Measurements from ENCODE around the gene ATXN1. TPM values are rescaled to one million over a fixed set of nuclear protein-coding genes. Genes with fewer than 3 reads are reported as not detected.

The ATXN1 gene
- total RNA-seq, 1 experiment from 2014 or later = 19.7 TPM

DNA sequence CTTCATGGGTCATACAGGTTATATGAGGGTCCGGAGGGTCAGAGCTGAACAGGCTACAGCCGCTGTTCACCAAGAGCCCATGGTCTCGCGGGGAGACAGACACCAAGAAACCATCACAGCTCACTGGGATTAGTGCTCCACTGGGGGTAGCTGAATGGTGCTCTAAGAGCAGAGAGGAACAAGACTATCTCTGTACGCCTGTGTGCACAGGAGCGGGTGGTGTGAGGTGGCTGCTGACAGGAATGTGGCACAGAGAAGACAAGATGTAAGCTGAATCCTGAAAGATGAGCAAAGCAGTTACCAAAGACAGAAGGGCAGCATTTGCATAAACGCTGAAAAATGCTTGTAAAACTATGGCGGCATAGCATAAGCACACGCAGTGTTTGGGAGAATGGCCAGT lies 383.8 kb downstream of the ATXN1 start:
- H3K27ac Mint-ChIP-seq (ENCODE audit: unreplicated experiment) = no peak overlapping the region

DNA sequence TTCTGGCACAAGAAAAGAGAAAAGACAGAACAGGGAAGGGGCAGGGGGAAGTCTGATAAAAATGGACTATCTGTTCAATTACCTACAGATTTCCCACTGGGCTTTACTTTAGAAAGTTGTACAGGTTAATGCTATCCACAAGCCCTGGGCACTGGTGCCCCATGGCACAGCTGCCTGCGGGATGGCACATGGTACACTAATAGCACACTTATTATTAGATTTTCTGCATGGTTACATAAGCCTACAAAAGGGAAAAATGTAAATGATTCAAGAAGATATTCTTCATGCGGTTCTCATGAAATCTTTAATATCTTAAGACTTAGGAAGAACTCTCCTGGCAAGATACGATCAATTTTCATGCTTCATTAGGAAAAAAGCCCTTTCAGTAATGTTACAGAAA lies 385.4 kb downstream of the ATXN1 start:
- DNase-seq = no peak
- H3K27ac Mint-ChIP-seq (ENCODE audit: unreplicated experiment) = no peak overlapping the region
- H3K27me3 Mint-ChIP-seq (ENCODE audit: unreplicated experiment) = no peaks in the 10 kb centered on the region
- no peaks in the 10 kb centered on the region for H3K36me3 Mint-ChIP-seq (ENCODE audit: insufficient read depth, unreplicated experiment)
- no peaks in the 10 kb centered on the region for H3K4me1 Mint-ChIP-seq (ENCODE audit: low read depth, unreplicated experiment)
- intact Hi-C loops (cut with micrococcal nuclease; ENCODE audit: unreplicated experiment) = no loop called here
- CTCF ChIA-PET = no interaction called here
- no peaks in the 10 kb centered on the region for H3K9me3 Mint-ChIP-seq (ENCODE audit: low read depth, unreplicated experiment)
- BruUV-seq (replicated peaks) = no TSS peak
- no peak for TF ChIP-seq CTCF (IDR thresholded peaks at IDR 0.05; ENCODE audit: unreplicated experiment)
- H3K4me3 Mint-ChIP-seq (ENCODE audit: low read depth, unreplicated experiment) = no peak overlapping the region

More for the DNA sequence above, 383.8 kb downstream of the ATXN1 start:
- DNase-seq = no peak
- H3K27me3 Mint-ChIP-seq (ENCODE audit: unreplicated experiment) = no peaks in the 10 kb centered on the region
- CTCF ChIA-PET = no interaction called here
- H3K36me3 Mint-ChIP-seq (ENCODE audit: insufficient read depth, unreplicated experiment) = no peaks in the 10 kb centered on the region
- no peak overlapping the region for H3K4me3 Mint-ChIP-seq (ENCODE audit: low read depth, unreplicated experiment)
- no peaks in the 10 kb centered on the region for H3K9me3 Mint-ChIP-seq (ENCODE audit: low read depth, unreplicated experiment)
- TF ChIP-seq CTCF (IDR thresholded peaks at IDR 0.05; ENCODE audit: unreplicated experiment) = no peak
- intact Hi-C loops (cut with micrococcal nuclease; ENCODE audit: unreplicated experiment) = no loop called here
- H3K4me1 Mint-ChIP-seq (ENCODE audit: low read depth, unreplicated experiment) = no peaks in the 10 kb centered on the region
- BruUV-seq (replicated peaks) = no TSS peak

DNA sequence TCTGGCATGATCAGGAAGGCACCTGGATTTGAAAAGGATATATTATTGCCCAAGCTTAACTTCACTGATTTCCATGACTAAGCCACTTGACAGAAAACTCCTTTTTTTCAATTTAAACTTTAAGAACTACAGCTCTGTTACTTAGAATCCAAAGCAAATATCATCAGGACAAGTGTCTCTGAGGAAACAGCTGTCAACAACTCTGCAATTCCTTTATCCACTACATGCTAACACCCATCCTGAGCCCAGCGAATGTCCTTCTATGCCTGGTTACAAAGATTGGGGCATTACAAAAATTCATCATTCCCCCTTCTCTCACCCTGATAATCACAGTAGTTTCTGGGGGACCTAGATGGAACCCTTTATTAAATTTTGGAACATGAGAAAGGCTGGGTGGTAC lies 386.1 kb downstream of the ATXN1 start:
- no peaks in the 10 kb centered on the region for H3K27me3 Mint-ChIP-seq (ENCODE audit: unreplicated experiment)
- no peaks in the 10 kb centered on the region for H3K9me3 Mint-ChIP-seq (ENCODE audit: low read depth, unreplicated experiment)
- CTCF ChIA-PET = no interaction called here
- TF ChIP-seq CTCF (IDR thresholded peaks at IDR 0.05; ENCODE audit: unreplicated experiment) = no peak
- no TSS peak for BruUV-seq (replicated peaks)
- intact Hi-C loops (cut with micrococcal nuclease; ENCODE audit: unreplicated experiment) = no loop called here
- H3K36me3 Mint-ChIP-seq (ENCODE audit: insufficient read depth, unreplicated experiment) = no peaks in the 10 kb centered on the region
- no peak for DNase-seq
- no peak overlapping the region for H3K4me3 Mint-ChIP-seq (ENCODE audit: low read depth, unreplicated experiment)
- no peak overlapping the region for H3K27ac Mint-ChIP-seq (ENCODE audit: unreplicated experiment)
- no peaks in the 10 kb centered on the region for H3K4me1 Mint-ChIP-seq (ENCODE audit: low read depth, unreplicated experiment)

GRCh38 chr6:16374461-16375200 lies 386.6 kb downstream of the ATXN1 start:
- no peak overlapping the region for H3K27ac Mint-ChIP-seq (ENCODE audit: unreplicated experiment)
- H3K4me3 Mint-ChIP-seq (ENCODE audit: low read depth, unreplicated experiment) = no peak overlapping the region
- intact Hi-C loops (cut with micrococcal nuclease; ENCODE audit: unreplicated experiment) = no loop called here
- CTCF ChIA-PET = no interaction called here
- no peak for DNase-seq
- no peaks in the 10 kb centered on the region for H3K36me3 Mint-ChIP-seq (ENCODE audit: insufficient read depth, unreplicated experiment)
- H3K9me3 Mint-ChIP-seq (ENCODE audit: low read depth, unreplicated experiment) = no peaks in the 10 kb centered on the region
- no peaks in the 10 kb centered on the region for H3K27me3 Mint-ChIP-seq (ENCODE audit: unreplicated experiment)
- no peaks in the 10 kb centered on the region for H3K4me1 Mint-ChIP-seq (ENCODE audit: low read depth, unreplicated experiment)
- BruUV-seq (replicated peaks) = no TSS peak
- no peak for TF ChIP-seq CTCF (IDR thresholded peaks at IDR 0.05; ENCODE audit: unreplicated experiment)

Measured in Calu3 (cell line).